ENCODE results near the gene SOCS2. TPM values are rescaled to one million over a fixed set of nuclear protein-coding genes. Genes with fewer than 3 reads are reported as not detected.

SOCS2 gene
- total RNA-seq, 6 donors from 2014 or later = 18.3 to 63.0 (median 34.6) TPM

DNA sequence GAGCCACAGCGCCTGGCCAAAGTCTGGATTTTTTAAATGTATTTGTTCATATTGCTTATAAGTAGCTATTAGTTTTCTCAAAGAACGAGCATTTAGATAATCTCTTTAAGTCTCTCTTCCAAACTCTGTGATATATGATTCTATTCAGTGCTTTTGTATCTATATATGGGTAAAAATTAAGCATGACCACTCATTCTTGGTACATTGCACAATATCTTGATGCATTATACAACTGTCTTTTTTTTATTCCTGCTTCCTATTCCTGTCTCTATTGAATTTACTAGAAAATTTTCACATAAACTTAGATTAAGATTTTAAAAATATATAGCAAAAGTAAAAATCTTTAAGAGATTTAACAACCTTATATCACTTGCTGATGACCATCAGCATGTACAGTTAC lies 29.1 kb downstream of the SOCS2 start:
- Histone ChIP-seq H3K27me3 (no peaks in the 10 kb centered on the region), H3K4me3 (no peak overlapping the region), H3K4me1 (peaks cover 6 to 9% (median 8%) of the 10 kb centered on the region in 4 donors), H3K9me3 (no peaks in the 10 kb centered on the region), H3K27ac (no peak overlapping the region), H3K36me3 (no peaks in the 10 kb centered on the region)
- TF ChIP-seq POLR2A (IDR thresholded peaks at IDR 0.05) = no peak
- TF ChIP-seq CTCF (IDR thresholded peaks at IDR 0.05) = no peak
- TF ChIP-seq POLR2AphosphoS5 (IDR thresholded peaks at IDR 0.05) = no peak
- no peak for TF ChIP-seq EP300 (IDR thresholded peaks at IDR 0.05)
- ATAC-seq (ENCODE audit: low FRiP score in 2 of 2) (no peak), DNase-seq (no peak)
- 89 to 97% methylated on average over 2 of the region's 2 CpGs for WGBS, 2 donors

DNA sequence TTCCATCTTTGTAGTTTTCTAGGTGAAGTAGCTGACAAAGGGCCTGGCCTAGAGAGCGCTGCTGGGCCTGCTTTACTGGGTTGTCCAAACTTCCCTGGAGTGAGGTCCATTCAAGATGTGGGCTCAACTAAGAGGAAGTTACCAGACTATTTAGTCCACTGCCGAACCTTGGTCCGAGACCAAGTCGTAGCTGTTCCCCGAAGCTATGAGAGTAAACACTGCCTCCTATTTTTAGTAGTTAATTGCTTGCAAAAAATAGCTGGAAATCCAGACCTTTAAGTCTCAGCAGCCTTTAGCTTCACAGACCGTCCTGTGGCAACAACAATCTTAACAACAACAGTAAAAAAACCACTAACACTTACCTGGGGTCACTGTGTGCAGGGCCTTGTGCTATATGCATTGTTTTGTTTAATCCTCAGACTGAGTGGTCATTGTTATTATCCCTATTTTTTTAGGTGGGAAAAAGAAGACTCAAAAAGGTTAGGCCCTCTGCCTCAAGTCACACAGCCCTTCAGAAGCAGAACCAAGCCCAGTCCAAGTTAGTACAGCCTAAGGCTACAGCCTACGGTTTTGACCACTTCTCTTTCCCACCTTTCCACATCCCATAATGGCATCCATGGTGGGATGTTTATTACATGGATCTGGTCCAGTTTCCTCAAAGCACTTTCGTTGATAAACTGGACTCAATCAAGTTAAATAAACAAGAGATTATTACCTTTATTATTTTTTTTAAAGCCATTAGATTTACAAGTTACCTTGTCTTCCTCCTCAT lies 30.6 kb downstream of the SOCS2 start:
- 40 to 58% methylated on average over 8 of the region's 8 CpGs for WGBS, 2 donors
- H3K4me3 ChIP-seq = no peak overlapping the region
- no peak for ATAC-seq (ENCODE audit: low FRiP score in 2 of 2)
- H3K9me3 ChIP-seq = no peaks in the 10 kb centered on the region
- peak overlapping the region; percentile 13 to 30 (median 16) for H3K27ac ChIP-seq
- no peak for DNase-seq
- TF ChIP-seq POLR2A (IDR thresholded peaks at IDR 0.05) = no peak
- TF ChIP-seq EP300 (IDR thresholded peaks at IDR 0.05) = no peak
- TF ChIP-seq POLR2AphosphoS5 (IDR thresholded peaks at IDR 0.05) = no peak
- TF ChIP-seq CTCF (IDR thresholded peaks at IDR 0.05) = no peak
- no peaks in the 10 kb centered on the region for H3K27me3 ChIP-seq
- H3K4me1 ChIP-seq = peaks cover 6 to 9% (median 8%) of the 10 kb centered on the region in 4 donors
- H3K36me3 ChIP-seq = no peaks in the 10 kb centered on the region

GRCh38 chr12:93603762-93604161 lies 31.3 kb downstream of the SOCS2 start:
- no peaks in the 10 kb centered on the region for H3K36me3 ChIP-seq
- H3K4me1 ChIP-seq = peaks cover 6 to 9% (median 8%) of the 10 kb centered on the region in 4 donors
- no peak for TF ChIP-seq POLR2A (IDR thresholded peaks at IDR 0.05)
- TF ChIP-seq EP300 (IDR thresholded peaks at IDR 0.05) = no peak
- TF ChIP-seq POLR2AphosphoS5 (IDR thresholded peaks at IDR 0.05) = no peak
- no peak for TF ChIP-seq CTCF (IDR thresholded peaks at IDR 0.05)
- no peak for DNase-seq
- 61 to 62% methylated on average over 4 of the region's 4 CpGs for WGBS, 2 donors
- no peaks in the 10 kb centered on the region for H3K9me3 ChIP-seq
- H3K4me3 ChIP-seq = no peak overlapping the region
- H3K27ac ChIP-seq = no peak overlapping the region
- ATAC-seq (ENCODE audit: low FRiP score in 2 of 2) = no peak
- no peaks in the 10 kb centered on the region for H3K27me3 ChIP-seq

DNA sequence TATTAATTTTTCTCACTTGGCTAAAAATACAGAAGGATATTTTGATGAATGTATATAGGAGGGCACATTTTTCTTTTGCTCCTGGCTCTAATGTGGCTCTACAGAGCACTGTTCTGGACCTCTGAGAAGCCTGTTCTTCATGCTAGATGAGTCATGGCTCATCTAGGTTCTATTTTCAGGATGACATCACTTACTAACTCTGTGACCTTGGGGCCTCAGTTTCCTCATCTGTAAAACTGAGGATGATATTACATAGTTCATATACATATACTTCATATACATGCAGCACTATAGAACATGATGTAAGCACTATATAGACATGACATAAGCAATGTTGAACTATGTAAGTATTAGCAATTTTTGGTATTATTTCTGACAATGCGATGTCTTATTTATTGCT lies 35.8 kb downstream of the SOCS2 start:
- Histone ChIP-seq H3K36me3 (no peaks in the 10 kb centered on the region), H3K9me3 (no peaks in the 10 kb centered on the region), H3K27me3 (no peaks in the 10 kb centered on the region), H3K27ac (no peak overlapping the region), H3K4me3 (no peak overlapping the region), H3K4me1 (peaks cover 0 to 6% (median under 1%) of the 10 kb centered on the region in 4 donors)
- no peak for TF ChIP-seq POLR2AphosphoS5 (IDR thresholded peaks at IDR 0.05)
- TF ChIP-seq EP300 (IDR thresholded peaks at IDR 0.05) = no peak
- no peak for TF ChIP-seq POLR2A (IDR thresholded peaks at IDR 0.05)
- TF ChIP-seq CTCF (IDR thresholded peaks at IDR 0.05) = no peak
- ATAC-seq (ENCODE audit: low FRiP score in 2 of 2) (no peak), DNase-seq (no peak)
- 95 to 100% methylated on average over 1 of the region's 1 CpG for WGBS, 2 donors
